HFFc6 (cell line): ENCODE results near the gene TXNDC2. TPM values are rescaled to one million over a fixed set of nuclear protein-coding genes. Genes with fewer than 3 reads are reported as not detected.

Experiments
- DNase-seq: peaks from one replicate; pipeline ENCODE4 v3.0.0-alpha.2; 2018
- H3K27ac Mint-ChIP-seq: 2 replicates; pipeline ENCODE4 v1.8.0; 2020; ENCODE audit warnings: mild to moderate bottlenecking, mixed read lengths
- H3K27me3 Mint-ChIP-seq: 2 replicates; pipeline ENCODE4 v1.8.0; 2021; ENCODE audit warnings: mild to moderate bottlenecking, moderate library complexity, mixed read lengths; ENCODE audit not compliant: insufficient read depth
- H3K36me3 Mint-ChIP-seq: 2 replicates; pipeline ENCODE4 v1.8.0; 2021; ENCODE audit warnings: low read depth, mixed read lengths
- H3K4me1 Mint-ChIP-seq: 2 replicates; pipeline ENCODE4 v1.8.0; 2020; ENCODE audit warnings: low read depth, mixed read lengths
- H3K4me3 Mint-ChIP-seq: 2 replicates; pipeline ENCODE4 v1.8.0; 2020; ENCODE audit warnings: mild to moderate bottlenecking, moderate library complexity, mixed read lengths
- H3K9me3 Mint-ChIP-seq: 2 replicates; pipeline ENCODE4 v1.8.0; 2020; ENCODE audit warnings: mild to moderate bottlenecking, mixed read lengths
- CTCF ChIP-seq: fragments of 200-600 bp; sonication (generic); IDR thresholded peaks from 2 replicates; pipeline ENCODE4 v1.5.0; 2021; ENCODE audit warnings: antibody characterized with exemption, mild to moderate bottlenecking
- total RNA-seq, 6 experiments: library from RNA; stranded (reverse); fragmentation: NEBNext Ultra II Directional; extraction: Animal tissue kit (Norgen Biotek cat#: 25700); gene quantifications; 2 replicates in 1 of 6; 3 replicates in 5 of 6; pipeline ENCODE4 v1.2.3, GENCODE V29; 2021

Gene TXNDC2
- total RNA-seq, 6 experiments from 2014 or later = 0.14 to 0.34 (median 0.18) TPM; not detected in 3

GRCh38 chr18:9905401-9905922 is 19.7 kb downstream of the TXNDC2 start:
- TF ChIP-seq CTCF = no peak
- peak; percentile 6 for DNase-seq
- peaks cover 2% of the 10 kb centered on the region for H3K27me3 Mint-ChIP-seq
- no peak overlapping the region for H3K4me3 Mint-ChIP-seq
- H3K27ac Mint-ChIP-seq = no peak overlapping the region
- H3K36me3 Mint-ChIP-seq = no peaks in the 10 kb centered on the region
- H3K9me3 Mint-ChIP-seq = no peaks in the 10 kb centered on the region
- H3K4me1 Mint-ChIP-seq = peaks cover 12% of the 10 kb centered on the region

DNA sequence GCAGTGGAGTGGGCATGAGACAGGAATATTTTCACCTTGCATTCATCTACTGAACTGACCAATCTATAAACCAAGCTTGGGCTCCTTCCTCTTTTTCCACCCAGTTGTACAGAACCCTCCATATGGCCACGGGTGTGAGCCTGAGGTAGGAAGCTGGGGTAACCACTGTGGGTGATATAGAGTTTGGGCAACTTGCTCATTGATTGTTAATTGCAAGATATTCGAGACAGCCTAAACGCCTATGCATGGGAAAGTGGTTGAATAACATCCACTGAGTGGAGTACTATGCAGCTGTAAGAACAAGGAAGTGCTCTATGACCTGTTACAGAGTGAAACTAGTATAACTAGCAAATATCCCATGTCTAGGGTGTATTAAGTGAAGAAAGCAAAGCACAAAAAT is 20.7 kb downstream of the TXNDC2 start:
- TF ChIP-seq CTCF = no peak
- peaks cover 2% of the 10 kb centered on the region; the same call in 1 of the 2 replicates for H3K27me3 Mint-ChIP-seq
- no peaks in the 10 kb centered on the region for H3K36me3 Mint-ChIP-seq
- no peaks in the 10 kb centered on the region for H3K9me3 Mint-ChIP-seq
- no peak overlapping the region for H3K27ac Mint-ChIP-seq
- no peak overlapping the region for H3K4me3 Mint-ChIP-seq
- peaks cover 11% of the 10 kb centered on the region for H3K4me1 Mint-ChIP-seq
- DNase-seq = no peak

GRCh38 chr18:9907867-9908266 is 22.1 kb downstream of the TXNDC2 start:
- TF ChIP-seq CTCF = no peak
- H3K4me3 Mint-ChIP-seq = no peak overlapping the region
- no peak for DNase-seq
- peaks cover 2% of the 10 kb centered on the region; the same call in 1 of the 2 replicates for H3K27me3 Mint-ChIP-seq
- H3K27ac Mint-ChIP-seq = no peak overlapping the region
- peaks cover 17% of the 10 kb centered on the region for H3K4me1 Mint-ChIP-seq
- peaks cover 8% of the 10 kb centered on the region; the same call in 1 of the 2 replicates for H3K9me3 Mint-ChIP-seq
- H3K36me3 Mint-ChIP-seq = 0 out of 2 replicates have a peak, but pooled peaks cover 7% of the 10 kb centered on the region

DNA sequence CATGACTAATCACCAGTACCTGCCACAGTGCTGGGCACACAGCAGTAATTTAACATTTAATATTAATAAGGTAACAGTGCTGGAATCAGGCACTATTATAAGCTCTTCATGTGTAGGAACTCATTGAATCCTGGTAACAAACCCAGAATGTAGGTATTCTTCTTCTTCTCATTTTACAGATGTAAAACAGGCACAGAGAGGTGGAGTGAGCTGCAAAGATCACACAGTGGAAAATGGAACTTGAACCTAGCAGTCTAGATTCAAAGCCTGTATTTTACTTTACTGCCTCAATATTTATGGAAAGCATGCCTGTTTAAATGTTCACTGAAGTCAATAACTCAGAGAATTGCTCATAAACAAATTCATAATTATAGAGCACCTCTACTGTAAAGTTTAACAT is 24.3 kb downstream of the TXNDC2 start:
- H3K27ac Mint-ChIP-seq = no peak overlapping the region
- peaks cover 22% of the 10 kb centered on the region for H3K4me1 Mint-ChIP-seq
- peaks cover 11% of the 10 kb centered on the region for H3K36me3 Mint-ChIP-seq
- DNase-seq = no peak
- H3K9me3 Mint-ChIP-seq = peaks cover 8% of the 10 kb centered on the region; the same call in 1 of the 2 replicates
- peaks cover 6% of the 10 kb centered on the region for H3K27me3 Mint-ChIP-seq
- TF ChIP-seq CTCF = no peak
- H3K4me3 Mint-ChIP-seq = no peak overlapping the region

GRCh38 chr18:9910661-9911060 is 24.9 kb downstream of the TXNDC2 start:
- peaks cover 8% of the 10 kb centered on the region; the same call in 1 of the 2 replicates for H3K9me3 Mint-ChIP-seq
- H3K4me3 Mint-ChIP-seq = no peak overlapping the region
- no peak for DNase-seq
- peaks cover 15% of the 10 kb centered on the region for H3K36me3 Mint-ChIP-seq
- H3K4me1 Mint-ChIP-seq = peaks cover 24% of the 10 kb centered on the region
- TF ChIP-seq CTCF = no peak
- no peak overlapping the region for H3K27ac Mint-ChIP-seq
- peaks cover 6% of the 10 kb centered on the region for H3K27me3 Mint-ChIP-seq
